Measurements from ENCODE around the gene ZNF786. TPM values are rescaled to one million over a fixed set of nuclear protein-coding genes. Genes with fewer than 3 reads are reported as not detected.

ZNF786 gene, protein sequence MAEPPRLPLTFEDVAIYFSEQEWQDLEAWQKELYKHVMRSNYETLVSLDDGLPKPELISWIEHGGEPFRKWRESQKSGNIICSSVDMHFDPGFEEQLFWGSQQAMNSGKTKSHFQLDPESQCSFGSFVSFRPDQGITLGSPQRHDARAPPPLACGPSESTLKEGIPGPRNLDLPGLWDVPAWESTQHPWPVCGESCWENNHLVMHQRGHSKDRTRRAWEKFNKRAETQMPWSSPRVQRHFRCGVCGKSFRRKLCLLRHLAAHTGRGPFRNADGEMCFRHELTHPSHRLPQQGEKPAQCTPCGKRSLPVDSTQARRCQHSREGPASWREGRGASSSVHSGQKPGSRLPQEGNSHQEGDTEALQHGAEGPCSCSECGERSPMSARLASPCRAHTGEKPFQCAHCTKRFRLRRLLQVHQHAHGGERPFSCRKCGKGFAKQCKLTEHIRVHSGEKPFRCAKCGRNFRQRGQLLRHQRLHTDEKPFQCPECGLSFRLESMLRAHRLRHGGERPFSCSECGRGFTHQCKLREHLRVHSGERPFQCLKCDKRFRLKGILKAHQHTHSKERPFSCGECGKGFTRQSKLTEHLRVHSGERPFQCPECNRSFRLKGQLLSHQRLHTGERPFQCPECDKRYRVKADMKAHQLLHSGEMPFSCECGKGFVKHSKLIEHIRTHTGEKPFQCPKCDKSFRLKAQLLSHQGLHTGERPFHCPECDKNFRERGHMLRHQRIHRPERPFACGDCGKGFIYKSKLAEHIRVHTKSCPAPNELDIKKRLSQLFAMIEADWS
- total RNA-seq (10 to 100 TPM in 1 of 7 donors, 1 to 10 TPM in 6; 6.8 to 10.6 (median 8.3) TPM), polyA plus RNA-seq (1 to 10 TPM; 2.8 to 5.4 (median 3.4) TPM)
- long read RNA-seq, donor 1, partial matches to known transcripts: 0 of 3 reads
- long read RNA-seq, donor 1, other reads (novel, unspliced or antisense): 0 of 3 reads
- long read RNA-seq, donor 2, partial matches to known transcripts: 0 of 1 reads
- long read RNA-seq, donor 2, other reads (novel, unspliced or antisense): 0 of 1 reads

DNA sequence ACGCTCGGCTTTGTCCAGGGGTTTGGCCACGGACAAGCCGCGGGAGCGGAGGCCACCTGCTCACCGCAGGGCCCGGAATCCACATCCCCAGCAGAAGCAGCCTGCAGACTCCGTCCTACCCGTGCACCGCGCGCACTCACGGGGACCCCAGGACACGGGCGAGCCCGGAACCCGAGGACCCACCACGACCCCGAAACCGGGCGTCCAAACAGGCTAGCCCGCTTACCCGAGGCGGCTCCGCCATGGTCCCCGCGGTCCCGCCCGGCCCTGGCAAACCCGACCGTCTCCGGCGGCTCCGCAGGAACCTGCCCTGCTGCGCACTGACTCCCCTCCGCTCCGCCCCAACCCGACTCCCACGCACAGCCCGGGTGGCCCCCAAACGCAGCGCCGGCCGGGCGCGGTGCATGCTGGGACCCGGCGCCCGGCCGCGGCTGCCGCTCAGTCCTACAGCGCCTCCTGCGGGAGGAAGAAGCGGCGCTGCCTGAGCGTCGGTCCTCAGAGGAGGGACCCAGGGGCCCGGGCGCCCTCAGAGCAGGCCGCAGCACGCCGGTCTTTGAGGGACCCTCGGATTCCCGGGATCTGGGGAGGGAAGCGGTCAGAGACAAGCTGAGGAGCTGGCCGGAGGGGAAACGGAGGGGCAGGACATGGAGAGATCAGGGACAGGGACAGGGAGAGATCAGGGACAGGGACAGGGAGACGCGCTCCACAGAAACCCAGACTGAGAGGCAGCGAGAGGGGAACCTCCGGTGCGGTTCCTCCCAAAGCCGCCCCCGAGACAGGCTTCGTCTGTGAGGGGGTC is at the start of gene ZNF786:
ZNF786 (minus strand) TSS at position 322 of the 799 bp plus-strand sequence; CDS start at position 244, 78 bp downstream.
- peak; percentile 98 for DNase-seq
- Histone ChIP-seq H3K27me3 (replicated peaks in 1 of 7) (no peaks in the 10 kb centered on the region), H3K4me1 (peaks cover 9 to 57% (median 33%) of the 10 kb centered on the region in 6 donors), H3K36me3 (no peaks in the 10 kb centered on the region), H3K4me3 (peak within 1 kb of the TSS; percentile 68 to 95 (median 92)), H3K9me3 (no peaks in the 10 kb centered on the region), H3K27ac (peak within 1 kb of the TSS; percentile 95 to 99 (median 98))
- 0 to 1% (median 0%) methylated on average over 47 to 77 of the region's 77 CpGs for WGBS, 5 donors
- TF ChIP-seq POLR2AphosphoS5 (IDR thresholded peaks at IDR 0.05) (peak; percentile 97), POLR2A (IDR thresholded peaks at IDR 0.05) (peak; percentile 66 to 80 (median 80))
- TF ChIP-seq, protein P1, sequence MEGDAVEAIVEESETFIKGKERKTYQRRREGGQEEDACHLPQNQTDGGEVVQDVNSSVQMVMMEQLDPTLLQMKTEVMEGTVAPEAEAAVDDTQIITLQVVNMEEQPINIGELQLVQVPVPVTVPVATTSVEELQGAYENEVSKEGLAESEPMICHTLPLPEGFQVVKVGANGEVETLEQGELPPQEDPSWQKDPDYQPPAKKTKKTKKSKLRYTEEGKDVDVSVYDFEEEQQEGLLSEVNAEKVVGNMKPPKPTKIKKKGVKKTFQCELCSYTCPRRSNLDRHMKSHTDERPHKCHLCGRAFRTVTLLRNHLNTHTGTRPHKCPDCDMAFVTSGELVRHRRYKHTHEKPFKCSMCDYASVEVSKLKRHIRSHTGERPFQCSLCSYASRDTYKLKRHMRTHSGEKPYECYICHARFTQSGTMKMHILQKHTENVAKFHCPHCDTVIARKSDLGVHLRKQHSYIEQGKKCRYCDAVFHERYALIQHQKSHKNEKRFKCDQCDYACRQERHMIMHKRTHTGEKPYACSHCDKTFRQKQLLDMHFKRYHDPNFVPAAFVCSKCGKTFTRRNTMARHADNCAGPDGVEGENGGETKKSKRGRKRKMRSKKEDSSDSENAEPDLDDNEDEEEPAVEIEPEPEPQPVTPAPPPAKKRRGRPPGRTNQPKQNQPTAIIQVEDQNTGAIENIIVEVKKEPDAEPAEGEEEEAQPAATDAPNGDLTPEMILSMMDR (IDR thresholded peaks at IDR 0.05 in 8 of 11, conservative IDR thresholded peaks at IDR 0.05 in 3 of 11): peak; percentile 94 to 99 (median 97)
- intact Hi-C loops (cut with DNase I; ENCODE audit: low total_unique reads): no loop called here

DNA sequence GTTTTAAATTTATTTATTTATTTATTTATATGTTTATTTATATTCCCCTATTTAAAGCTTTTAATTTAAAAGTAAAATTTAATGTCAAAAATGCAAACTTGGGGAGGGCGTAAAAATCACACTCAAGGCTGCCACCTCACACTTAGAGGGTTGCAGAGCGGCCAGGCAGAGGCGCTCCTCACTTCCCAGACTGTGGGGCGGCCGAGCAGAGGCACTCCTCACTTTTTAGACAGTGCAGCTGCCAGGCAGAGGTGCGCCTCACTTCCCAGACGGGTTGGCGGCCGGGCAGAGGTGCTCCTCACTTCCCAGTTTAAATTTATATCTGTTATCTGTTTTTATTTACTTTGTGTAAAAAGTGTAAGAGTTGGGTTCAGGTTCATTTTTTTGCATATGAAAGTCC is 45.6 kb upstream of the ZNF786 start:
- Histone ChIP-seq H3K4me3 (no peak overlapping the region), H3K36me3 (peaks cover 0 to 40% (median 12%) of the 10 kb centered on the region in 6 donors), H3K4me1 (no peaks in the 10 kb centered on the region), H3K27ac (no peak overlapping the region), H3K27me3 (replicated peaks in 1 of 7) (no peaks in the 10 kb centered on the region), H3K9me3 (peaks cover under 1 to 11% (median 7%) of the 10 kb centered on the region in 8 donors)
- WGBS, 5 donors: 95 to 97% (median 97%) methylated on average over 9 of the region's 9 CpGs
- TF ChIP-seq POLR2A (IDR thresholded peaks at IDR 0.05) (no peak), POLR2AphosphoS5 (IDR thresholded peaks at IDR 0.05) (no peak)
- TF ChIP-seq, protein P1 (IDR thresholded peaks at IDR 0.05 in 8 of 11, conservative IDR thresholded peaks at IDR 0.05 in 3 of 11): no peak
- intact Hi-C loops (cut with DNase I; ENCODE audit: low total_unique reads): no loop called here
- no peak for DNase-seq

DNA sequence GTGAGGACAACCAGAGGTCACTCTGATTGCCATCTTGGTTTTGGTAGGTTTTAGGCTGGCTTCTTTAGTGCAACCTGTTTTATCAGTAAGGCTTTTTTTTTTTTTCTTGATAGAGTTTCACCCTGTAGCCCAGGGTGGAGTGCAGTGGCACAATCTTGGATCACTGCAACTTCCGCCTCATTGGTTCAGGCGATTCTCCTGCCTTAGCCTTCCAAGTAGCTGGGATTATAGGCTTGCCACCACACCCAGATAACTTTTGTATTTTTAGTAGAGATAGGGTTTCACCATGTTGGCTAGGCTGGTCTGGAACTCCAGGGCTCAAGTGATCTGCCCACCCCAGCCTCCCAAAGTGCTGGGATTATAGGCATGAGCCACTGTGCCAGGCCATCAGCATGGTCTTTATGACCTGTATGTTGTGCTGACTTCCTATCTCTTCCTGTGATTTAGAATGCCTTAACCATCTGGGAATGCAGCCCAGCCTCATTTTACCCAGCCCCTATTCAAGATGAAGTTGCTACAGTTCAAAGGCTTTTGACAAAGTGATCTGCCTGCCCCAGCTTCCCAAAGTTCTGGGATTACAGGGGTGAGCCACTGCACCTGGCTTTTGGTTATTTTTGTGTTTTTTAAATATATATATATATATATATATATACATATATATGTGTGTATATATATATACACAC is 42.7 kb upstream of the ZNF786 start:
- intact Hi-C loops (cut with DNase I; ENCODE audit: low total_unique reads): no loop called here
- Histone ChIP-seq H3K9me3 (peaks cover 8 to 25% (median 19%) of the 10 kb centered on the region in 8 donors), H3K36me3 (peaks cover 0 to 64% (median 28%) of the 10 kb centered on the region in 6 donors), H3K27me3 (replicated peaks in 1 of 7) (no peaks in the 10 kb centered on the region), H3K27ac (no peak overlapping the region), H3K4me3 (no peak overlapping the region), H3K4me1 (peaks cover 0 to 4% (median 2%) of the 10 kb centered on the region in 6 donors)
- WGBS, 5 donors: 96 to 100% (median 99%) methylated on average over 2 of the region's 2 CpGs
- DNase-seq: no peak
- no peak for TF ChIP-seq POLR2AphosphoS5 (IDR thresholded peaks at IDR 0.05)
- no peak for TF ChIP-seq POLR2A (IDR thresholded peaks at IDR 0.05)
- TF ChIP-seq, protein P1 (IDR thresholded peaks at IDR 0.05 in 8 of 11, conservative IDR thresholded peaks at IDR 0.05 in 3 of 11): no peak

All from spleen (tissue), 13 donors.